COLO829 (cell line): ENCODE results near the gene EFCAB11.

Source experiments
- DNase-seq: peaks from one replicate; pipeline ENCODE4 v3.0.0; 2012; ENCODE audit warnings: low spot score

EFCAB11 gene

DNA sequence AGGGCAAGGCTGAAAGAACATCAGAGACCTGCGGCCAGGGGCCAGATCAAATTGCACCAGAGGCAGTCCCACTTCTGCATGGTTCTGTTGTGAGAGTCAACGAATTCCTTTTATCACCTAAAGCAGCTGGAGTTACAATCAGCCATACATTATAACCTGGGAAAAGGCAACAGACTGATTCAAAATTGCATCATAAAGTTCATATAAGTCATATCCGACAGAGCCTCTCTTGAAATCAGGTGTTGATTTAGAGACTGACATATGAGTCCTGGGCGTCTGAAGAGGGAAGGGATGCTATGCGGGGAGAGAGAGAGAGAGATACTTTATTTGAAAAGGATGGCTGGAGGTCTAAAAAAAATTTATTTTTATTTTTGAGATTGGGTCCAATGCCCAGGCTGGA, 89.4 kb downstream of the EFCAB11 start:
- no peak for DNase-seq

GRCh38 chr14:89862856-89863255, 91.7 kb downstream of the EFCAB11 start:
- DNase-seq = no peak

DNA sequence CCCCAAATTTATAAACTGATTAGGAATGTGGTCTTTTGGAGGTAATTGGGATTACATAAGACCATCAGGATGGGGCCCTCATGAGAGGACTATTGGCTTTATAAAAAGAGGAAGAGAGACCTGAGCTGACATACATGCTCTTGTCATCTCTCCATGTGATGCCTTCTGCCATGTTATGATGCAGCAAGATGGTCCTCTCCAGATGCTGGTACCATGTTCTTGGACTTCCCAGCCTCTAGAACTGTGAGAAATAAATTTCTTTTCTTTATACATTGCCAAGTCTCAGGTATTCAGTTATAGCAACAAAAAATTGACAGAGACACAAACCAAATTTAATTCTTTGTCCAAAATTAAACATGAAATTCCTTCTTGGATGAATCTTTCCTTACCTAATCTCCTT, 92.9 kb downstream of the EFCAB11 start:
- no peak for DNase-seq

GRCh38 chr14:89858089-89858488, 96.4 kb downstream of the EFCAB11 start:
- no peak for DNase-seq

- DNase-seq = no peak
Observed at GRCh38 chr14:89856871-89857345, 97.6 kb downstream of the EFCAB11 start.

DNA sequence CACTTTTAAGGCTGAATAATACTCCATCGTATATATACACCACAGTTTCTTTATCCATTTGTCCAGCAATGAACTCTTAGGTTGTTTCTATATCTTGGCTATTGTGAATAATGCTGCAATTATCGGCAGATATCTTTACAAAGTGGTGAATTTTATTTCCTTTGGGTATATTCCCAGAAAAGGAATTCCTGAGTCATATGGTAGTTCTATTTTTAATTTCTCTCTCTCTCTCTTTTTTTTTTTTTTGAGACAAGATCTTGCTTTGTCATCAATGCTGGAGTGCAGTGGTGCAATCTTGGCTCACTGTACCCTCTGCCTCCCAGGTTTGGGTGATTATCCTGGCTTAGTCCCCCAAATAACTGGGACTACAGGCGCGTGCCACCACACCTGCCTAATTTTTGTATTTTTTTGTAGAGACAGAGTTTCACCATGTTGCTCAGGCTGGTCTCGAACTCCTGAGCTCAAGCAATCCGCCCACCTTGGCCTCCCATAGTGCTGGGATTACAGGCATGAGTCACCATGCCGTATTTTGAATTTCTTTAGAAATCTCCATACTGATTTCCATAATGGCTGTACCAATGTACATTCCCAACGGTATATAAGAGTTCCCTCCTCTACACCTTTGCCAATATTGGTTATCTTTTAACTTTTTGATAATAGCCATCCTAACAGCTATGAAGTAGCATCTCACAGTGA, 98.4 kb downstream of the EFCAB11 start:
- no peak for DNase-seq

GRCh38 chr14:89853936-89854693, 100.4 kb downstream of the EFCAB11 start:
- no peak for DNase-seq

GRCh38 chr14:89851106-89851505, 103.4 kb downstream of the EFCAB11 start:
- DNase-seq = no peak

- no peak for DNase-seq
Observed at GRCh38 chr14:89849931-89850330, 104.6 kb downstream of the EFCAB11 start.

- DNase-seq = no peak
Observed at GRCh38 chr14:89848165-89848564, 106.4 kb downstream of the EFCAB11 start.

- no peak for DNase-seq
Observed at GRCh38 chr14:89845346-89845745, 109.2 kb downstream of the EFCAB11 start.

DNA sequence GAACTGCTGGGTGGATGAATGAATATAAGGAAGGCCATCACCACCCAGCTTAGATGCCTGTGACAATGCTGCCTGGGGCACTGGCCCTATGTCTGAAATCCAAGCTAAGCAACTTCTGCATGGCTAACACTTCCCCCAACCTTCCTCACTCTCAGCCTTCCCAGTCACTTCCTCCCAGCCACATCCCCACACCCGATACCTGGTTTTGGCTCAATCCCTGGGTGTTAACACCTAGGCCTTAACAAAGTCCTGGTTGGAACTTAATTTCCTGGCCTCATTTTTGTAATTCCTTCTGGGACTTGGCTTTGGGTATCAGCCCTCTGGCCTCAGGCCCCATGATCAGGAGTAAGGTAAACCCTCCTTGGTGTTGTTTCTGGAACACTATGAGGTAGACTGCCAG, 110.0 kb downstream of the EFCAB11 start:
- no peak for DNase-seq

DNA sequence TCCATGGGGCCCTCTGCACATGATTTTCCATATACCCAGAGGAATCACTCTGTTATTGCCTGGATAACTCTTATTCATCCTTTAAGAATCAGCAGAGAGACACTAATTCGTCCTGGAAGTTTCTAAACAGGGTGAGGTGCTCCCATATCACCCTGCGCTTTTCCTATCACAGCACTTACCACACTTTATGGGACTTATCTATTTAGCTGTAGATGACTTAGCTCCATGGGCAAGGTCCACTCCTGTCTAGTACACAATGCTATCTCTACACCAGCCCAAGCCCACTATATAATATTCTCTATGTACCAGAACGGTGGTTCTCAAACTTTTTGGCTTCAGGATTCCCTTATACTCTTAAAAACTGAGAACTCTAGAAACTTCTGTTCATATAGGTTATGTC, 111.7 kb downstream of the EFCAB11 start:
- DNase-seq = no peak

DNA sequence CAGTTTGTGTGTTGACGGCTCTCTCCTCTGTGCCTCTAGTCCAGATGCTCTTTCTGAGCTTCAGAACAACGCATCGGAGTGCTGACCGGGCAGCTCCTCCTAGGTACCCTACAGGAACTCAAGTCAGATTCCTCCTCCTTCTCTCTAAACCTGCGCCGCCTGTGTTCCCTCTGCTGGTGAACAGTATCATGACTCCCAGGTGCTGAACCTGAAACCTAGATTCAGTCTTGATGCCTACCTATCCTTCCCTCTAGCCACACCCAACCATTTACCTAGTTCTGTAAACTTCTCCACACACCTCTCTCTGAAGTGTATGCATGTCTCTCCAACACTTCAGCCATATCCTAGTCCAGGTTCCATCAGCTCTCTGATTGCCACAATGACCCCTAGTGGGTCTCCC, 112.7 kb downstream of the EFCAB11 start:
- DNase-seq = no peak

DNA sequence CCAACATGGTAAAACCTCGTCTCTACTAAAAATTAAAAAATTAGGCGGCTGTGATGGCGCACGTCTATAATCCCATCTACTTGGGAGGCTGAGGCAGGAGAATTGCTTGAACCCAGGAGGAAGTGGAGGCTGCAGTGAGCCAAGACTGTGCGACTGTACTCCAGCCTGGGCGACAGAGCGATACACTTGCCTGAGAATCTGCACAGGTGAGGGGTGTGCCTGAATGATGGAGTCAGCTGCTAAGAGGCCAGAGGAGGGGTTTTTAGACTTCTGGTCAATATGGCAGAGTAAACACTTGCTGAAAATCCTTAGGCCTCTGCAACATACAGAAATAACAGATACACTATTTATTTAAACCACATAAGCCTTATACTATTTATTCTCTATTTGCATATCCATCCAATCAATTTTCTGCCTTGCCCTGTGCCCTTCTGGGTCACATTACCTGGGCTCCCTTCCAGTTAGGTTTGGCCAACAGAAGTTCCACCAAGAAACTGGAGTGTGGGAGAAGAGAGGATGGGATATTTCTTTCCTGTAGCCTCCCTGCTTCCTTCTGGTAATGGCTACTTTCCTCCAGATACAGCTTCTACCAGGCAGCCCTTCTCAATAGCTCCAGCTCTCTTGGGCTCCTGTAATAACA, 117.6 kb downstream of the EFCAB11 start:
- no peak for DNase-seq

DNA sequence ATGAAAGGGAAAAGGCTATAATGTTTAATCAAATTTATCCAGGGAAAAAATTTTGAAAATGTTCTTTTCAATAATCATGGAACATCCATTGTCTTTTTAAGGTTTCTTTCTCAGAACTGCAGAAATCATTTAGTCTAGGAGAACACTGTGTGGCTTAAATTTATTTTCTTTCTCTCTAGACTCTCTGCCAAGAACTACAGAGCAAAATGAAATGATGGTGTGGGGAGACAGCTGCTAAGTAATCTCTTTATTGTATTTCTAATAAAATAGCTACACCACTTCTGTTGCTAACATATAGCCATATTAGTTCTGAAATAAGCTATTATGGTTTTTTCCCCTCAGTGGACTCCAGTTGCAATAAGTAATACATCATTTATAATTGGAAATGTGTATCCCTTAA, 120.9 kb downstream of the EFCAB11 start:
- DNase-seq = no peak

GRCh38 chr14:89833120-89833532, 121.4 kb downstream of the EFCAB11 start:
- DNase-seq = no peak

GRCh38 chr14:89828471-89829165, 125.9 kb downstream of the EFCAB11 start:
- DNase-seq = no peak

DNA sequence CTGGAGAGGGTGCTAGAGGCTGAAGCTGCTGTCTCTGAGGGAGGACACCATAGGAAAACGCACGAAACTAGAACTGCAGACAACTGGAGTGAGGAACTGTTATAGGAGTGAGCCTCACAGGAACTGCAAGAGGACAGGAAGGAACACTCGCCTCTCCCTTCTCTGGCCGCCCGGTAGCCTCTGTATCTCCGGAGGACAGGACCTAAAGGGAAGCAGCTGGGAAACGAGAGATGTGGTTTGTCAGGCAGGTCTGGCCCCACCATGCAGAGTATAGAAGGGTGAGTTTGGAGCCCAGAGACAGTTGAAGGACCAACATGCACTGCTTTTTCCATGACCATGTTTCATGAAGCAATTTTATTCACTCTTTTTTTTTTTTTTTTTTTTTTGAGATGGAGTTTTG, 127.3 kb downstream of the EFCAB11 start:
- no peak for DNase-seq

GRCh38 chr14:89826596-89826995, 127.9 kb downstream of the EFCAB11 start:
- no peak for DNase-seq

GRCh38 chr14:89823743-89824142, 130.8 kb downstream of the EFCAB11 start:
- no peak for DNase-seq

GRCh38 chr14:89814126-89814525, 140.4 kb downstream of the EFCAB11 start:
- DNase-seq = no peak
